Non-pigmented ciliary epithelial cell (primary cell): Measurements from ENCODE around the gene DTX3L.

ENCODE experiments used
- DNase-seq: peaks from one replicate; pipeline ENCODE4 v3.0.0-alpha.2; 2010; ENCODE audit warnings: low read depth

DTX3L gene

DNA sequence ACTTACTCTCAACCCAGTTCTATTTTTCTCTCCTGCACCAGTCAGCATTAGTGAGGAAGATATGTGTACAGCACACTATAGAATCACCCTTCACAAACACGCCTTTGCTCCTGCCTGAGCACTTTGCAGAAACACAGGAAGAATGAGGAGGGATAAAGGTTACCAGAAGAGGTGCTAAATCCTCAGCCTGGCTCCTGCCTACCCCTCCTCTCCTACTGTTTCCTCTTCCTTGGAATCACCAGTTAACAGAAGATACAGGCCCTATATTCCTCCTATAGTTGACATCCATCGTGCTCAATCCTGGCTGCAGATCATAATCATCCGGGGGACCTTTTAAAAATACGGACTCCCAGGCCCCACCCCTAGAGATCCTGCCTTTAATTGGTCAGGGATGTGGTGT lies 42.2 kb downstream of the DTX3L start:
- DNase-seq, result no peak

DNA sequence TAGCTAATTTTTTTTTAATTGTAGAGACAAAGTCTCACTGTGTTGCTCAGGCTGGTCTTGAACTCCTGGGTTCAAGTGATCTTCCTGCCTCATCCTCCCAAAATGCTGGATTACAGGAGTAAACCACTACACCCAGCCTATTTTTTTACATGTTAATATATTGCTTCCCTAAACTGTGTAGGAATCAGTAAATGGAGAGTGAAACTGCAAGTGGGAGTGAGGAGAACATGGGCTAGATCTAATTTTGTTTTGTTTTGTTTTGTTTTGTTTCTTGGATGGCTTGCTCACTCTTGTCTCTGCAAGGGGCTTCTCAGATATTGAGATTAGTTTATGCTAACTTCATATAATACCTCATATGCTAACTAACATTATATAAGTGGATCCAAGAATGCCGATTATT lies 44.8 kb downstream of the DTX3L start:
- DNase-seq, result no peak

DNA sequence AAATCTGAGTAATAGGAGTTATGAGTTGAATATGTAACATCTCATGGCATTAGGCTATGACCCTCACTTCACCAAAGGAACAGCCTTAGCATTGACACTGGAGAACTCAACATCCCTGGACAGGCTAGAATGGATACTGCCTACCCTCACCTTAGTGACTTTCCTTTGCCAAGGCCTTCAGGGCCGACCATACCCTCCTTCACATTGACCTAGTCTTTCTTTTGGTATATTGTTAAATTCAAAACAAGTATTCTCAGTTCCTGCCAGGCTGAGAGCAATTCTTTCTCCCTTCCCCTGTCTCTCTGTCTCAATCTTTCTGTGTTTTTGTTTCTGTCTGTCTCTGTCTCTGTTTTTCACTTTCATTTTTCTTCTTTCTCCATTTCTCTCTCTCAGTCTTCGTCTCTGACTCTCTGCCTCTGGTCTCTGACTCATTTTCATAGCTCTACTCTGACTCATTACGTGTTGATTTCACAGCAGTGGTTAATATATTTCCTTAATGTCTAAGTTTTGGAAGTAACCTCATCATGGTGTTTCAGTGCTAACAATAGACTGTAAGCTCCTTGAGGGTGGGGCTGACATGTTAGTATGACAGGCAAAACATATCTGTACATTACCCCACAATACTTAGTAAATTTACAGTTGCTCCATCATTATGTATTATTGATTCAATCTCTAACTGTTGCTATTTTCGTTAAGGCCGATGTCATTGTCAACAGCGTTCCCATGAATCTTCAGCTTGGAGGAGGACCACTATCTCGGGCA lies 45.8 kb downstream of the DTX3L start:
- DNase-seq, result peak; percentile 72

DNA sequence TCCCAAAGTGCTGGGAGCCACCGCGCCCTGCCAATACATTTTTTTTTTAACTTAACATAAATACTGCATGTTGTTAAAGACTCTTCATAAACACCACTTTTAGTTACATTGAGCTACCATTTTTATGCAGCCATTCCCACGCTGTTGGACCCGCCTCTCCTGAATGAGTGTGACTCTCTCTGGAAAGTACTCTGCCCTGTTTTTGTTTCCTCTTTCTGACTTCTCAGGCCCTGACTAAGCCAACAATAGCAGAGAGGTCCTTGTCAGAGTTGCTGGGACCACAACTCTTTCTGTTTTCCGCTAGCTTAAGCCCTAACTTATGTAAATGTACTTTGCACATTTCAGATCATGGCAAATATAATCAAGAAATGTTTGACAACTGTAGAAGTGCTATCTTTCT lies 48.6 kb downstream of the DTX3L start:
- DNase-seq, result no peak

DNA sequence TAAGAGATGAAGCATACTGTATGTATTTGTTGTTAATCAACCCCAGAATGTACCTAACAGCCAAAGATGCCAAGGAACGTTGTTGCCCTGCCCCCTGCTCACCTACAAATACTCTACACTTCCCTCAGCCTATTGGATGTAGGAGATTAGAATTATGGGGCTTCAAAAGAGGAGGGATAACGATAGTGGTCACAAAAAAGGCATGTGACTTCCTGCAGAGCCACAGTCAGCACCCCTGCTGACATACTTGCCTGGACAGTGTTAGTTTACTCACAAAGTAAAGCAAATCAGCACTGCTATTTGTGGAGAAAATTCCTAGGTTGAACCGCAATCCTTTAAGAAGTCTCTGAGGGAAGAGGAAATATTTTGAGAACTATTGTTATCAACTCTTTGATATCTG lies 51.2 kb downstream of the DTX3L start:
- no peak for DNase-seq

DNA sequence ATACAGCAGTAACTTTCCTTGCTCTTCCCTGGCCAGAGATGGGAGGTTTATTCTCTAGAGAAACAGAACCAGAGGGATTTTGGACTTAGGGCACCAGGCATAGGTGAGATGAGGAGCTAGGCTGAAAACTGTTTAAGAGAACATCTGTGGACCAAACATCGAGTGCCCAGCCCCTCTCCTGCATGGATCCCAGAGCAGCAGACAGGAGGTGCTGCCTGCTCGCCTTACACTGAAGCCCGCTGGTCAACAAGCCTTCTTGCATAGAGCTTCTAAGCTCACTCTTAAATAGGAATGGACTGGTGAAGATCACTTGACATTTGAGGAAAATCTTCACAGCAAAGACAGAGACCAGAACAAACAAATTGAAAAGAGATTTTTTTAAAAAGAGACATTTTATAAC lies 54.5 kb downstream of the DTX3L start:
- no peak for DNase-seq

DNA sequence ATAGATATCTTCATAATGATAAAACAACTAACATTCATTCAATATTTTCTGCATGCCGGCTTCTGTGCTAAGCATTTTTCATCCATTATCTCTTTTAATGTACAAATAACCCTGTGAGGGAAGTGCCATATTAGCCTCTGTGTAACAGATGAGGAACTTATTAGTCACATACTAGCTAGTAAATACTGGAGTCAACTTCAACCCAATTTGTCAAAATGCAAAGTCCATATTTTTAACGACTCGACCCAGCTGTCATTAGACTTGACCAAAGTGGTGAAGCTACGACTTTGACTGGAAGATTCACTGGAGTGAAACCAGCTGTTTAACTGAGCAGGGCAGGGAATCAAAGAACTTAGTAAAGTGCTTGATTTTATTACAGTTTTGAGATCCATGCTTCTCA lies 54.9 kb downstream of the DTX3L start:
- no peak for DNase-seq

DNA sequence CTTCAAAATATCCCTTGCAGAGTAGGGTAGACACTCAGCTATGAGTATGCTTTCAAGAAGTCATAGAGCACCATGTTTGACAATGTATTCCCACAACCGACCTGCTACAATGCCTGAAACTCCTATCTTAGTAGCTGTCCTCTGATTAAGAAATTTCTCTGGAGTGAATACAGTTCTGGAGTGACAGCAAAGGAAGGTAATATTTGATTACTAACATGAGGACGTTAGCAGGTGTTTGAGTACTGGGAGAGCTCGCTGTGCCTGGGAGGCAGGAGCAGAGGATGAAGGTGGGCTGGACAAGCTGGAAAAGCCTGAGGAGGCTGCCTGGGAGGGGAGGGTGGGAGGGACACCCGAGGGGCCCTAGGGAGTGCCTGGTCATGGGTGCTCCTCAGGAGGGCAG lies 56.3 kb downstream of the DTX3L start:
- DNase-seq, result no peak

DNA sequence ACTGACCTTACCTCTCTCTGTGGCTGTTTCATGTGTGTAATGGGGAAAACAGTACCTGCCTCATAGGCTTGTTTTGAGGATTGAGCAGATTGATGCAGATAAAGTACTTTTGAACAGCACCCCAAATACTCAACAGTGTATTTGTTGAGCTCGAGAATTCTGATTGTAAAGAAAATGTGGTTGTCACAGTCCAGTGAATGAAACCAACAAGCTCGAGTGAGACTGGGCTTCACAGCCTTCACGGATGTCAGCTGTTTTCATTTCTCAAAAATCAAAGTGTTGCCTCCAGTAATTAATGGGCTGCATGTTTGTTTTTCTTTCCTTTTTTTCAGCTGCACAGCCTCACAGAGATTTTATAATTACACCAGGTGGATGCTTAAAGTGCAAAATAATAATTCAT lies 57.0 kb downstream of the DTX3L start:
- DNase-seq, result no peak

DNA sequence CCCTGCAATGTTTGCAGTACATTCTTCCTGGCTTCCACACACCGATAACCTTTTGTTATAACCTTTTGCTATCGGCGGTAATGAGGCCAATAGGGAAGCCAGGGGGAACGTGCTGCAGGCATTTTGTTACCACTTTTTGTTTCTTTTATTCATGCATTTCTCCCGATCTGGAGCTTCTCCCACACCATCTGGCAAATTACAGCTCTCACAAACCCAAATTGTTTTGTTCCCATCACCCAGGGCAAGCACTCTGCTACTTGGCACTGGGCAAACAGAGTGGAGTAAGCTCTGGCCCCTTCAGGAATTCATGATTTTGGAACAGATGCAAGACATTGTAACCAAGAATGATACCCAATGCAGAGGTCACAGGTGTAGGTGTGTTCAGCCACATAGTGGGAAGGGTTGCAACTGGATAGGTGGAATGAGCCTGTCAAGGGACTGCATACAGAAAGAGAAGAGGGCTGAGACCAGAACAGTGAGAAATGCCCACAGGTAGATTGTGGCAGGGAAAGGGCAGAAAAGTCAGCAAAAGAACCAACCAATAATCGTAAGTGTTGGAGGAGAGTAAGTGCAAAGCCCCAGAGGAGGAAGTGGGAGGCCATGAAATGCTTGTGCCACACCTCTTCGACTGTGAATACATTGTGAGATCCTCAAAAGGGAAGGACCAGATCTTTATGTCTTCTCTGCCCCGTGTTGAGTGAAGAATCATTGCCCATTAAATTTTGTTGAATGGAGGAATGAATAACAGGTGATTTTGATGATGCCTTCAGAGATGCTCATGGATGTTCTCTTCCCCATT lies 59.1 kb downstream of the DTX3L start:
- no peak for DNase-seq
